ENCODE measurements around the gene ZFPL1. TPM values are rescaled to one million over a fixed set of nuclear protein-coding genes. Genes with fewer than 3 reads are reported as not detected.

ZFPL1 gene
- total and polyA plus RNA-seq, 4 donors = 34.5 to 45.8 (median 35.2) TPM

DNA sequence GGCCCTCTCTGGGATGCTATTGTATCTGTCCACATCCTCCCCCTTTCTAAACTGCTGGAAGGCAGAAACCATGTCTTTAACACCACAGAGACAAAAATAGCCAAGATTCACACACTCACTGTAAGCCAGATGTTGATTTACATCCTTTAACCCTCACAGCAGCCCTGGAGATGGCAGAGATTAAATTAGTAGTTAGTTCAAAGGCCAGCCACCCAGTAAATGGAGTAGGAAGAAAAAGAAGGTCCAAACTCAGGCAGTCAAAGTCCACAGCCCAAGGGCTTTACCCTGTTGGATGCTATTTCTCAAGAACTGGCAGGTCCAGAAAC, 35.6 kb downstream of the ZFPL1 start:
- Histone ChIP-seq H3K4me1 (ENCODE audit: control insufficient read depth in 5 of 5, insufficient read depth in 5 of 5, low read length in 5 of 5) (peaks cover 0 to 27% (median 12%) of the 10 kb centered on the region in 5 donors), H3K27me3 (ENCODE audit: control insufficient read depth in 3 of 3, insufficient read depth in 3 of 3, low read length in 2 of 3) (no peaks in the 10 kb centered on the region), H3K4me3 (no peak overlapping the region), H3K27ac (ENCODE audit: low read depth in 1 of 2, low read length in 1 of 2) (no peak overlapping the region), H3K9ac (ENCODE audit: insufficient read depth in 1 of 2, low read length in 2 of 2) (no peak overlapping the region), H3K9me3 (ENCODE audit: control insufficient read depth in 4 of 4, insufficient read depth in 3 of 4, low read length in 3 of 4) (no peaks in the 10 kb centered on the region), H3K36me3 (ENCODE audit: control insufficient read depth in 4 of 4, insufficient read depth in 4 of 4, low read length in 4 of 4) (peaks cover 14 to 32% (median 22%) of the 10 kb centered on the region in 4 donors)
- ATAC-seq (ENCODE audit: insufficient read depth, low FRiP score) (no peak), DNase-seq (no peak)
- TF ChIP-seq, protein P1, sequence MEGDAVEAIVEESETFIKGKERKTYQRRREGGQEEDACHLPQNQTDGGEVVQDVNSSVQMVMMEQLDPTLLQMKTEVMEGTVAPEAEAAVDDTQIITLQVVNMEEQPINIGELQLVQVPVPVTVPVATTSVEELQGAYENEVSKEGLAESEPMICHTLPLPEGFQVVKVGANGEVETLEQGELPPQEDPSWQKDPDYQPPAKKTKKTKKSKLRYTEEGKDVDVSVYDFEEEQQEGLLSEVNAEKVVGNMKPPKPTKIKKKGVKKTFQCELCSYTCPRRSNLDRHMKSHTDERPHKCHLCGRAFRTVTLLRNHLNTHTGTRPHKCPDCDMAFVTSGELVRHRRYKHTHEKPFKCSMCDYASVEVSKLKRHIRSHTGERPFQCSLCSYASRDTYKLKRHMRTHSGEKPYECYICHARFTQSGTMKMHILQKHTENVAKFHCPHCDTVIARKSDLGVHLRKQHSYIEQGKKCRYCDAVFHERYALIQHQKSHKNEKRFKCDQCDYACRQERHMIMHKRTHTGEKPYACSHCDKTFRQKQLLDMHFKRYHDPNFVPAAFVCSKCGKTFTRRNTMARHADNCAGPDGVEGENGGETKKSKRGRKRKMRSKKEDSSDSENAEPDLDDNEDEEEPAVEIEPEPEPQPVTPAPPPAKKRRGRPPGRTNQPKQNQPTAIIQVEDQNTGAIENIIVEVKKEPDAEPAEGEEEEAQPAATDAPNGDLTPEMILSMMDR (IDR thresholded peaks at IDR 0.05; ENCODE audit: control extremely low read depth, extremely low read depth) = no peak

DNA sequence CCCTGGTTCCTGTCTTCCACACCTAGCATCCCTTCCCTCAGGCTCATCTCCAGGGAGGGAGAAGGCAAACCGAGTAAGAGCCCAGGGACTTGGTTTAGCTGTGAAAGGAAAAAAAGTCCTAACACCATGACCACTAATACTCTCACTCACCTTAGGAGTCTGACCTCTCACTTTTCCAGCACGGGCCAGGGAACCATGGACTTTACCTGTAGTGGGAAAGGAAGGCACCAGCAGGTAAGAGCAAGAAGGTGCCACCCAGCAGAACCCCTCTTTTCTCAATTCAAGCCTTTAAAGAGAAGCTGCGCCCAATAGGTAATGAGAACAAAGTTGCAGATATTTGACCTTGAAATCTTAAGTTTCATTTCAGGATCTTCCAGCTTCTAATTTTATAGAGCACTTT, 36.8 kb downstream of the ZFPL1 start:
- TF ChIP-seq, protein P1 (IDR thresholded peaks at IDR 0.05; ENCODE audit: control extremely low read depth, extremely low read depth) = no peak
- no peak for ATAC-seq (ENCODE audit: insufficient read depth, low FRiP score)
- Histone ChIP-seq H3K9ac (ENCODE audit: insufficient read depth in 1 of 2, low read length in 2 of 2) (peak overlapping the region in 1 of 2 donors; percentile 94), H3K27me3 (ENCODE audit: control insufficient read depth in 3 of 3, insufficient read depth in 3 of 3, low read length in 2 of 3) (no peaks in the 10 kb centered on the region), H3K36me3 (ENCODE audit: control insufficient read depth in 4 of 4, insufficient read depth in 4 of 4, low read length in 4 of 4) (peaks cover 15 to 43% (median 28%) of the 10 kb centered on the region in 4 donors), H3K4me3 (no peak overlapping the region), H3K4me1 (ENCODE audit: control insufficient read depth in 5 of 5, insufficient read depth in 5 of 5, low read length in 5 of 5) (peaks cover 0 to 27% (median 10%) of the 10 kb centered on the region in 5 donors), H3K9me3 (ENCODE audit: control insufficient read depth in 4 of 4, insufficient read depth in 3 of 4, low read length in 3 of 4) (no peaks in the 10 kb centered on the region), H3K27ac (ENCODE audit: low read depth in 1 of 2, low read length in 1 of 2) (peak overlapping the region; percentile 30 to 92)
- WGBS, 2 donors = 86 to 100% methylated on average over 3 of the region's 3 CpGs
- no peak for DNase-seq

DNA sequence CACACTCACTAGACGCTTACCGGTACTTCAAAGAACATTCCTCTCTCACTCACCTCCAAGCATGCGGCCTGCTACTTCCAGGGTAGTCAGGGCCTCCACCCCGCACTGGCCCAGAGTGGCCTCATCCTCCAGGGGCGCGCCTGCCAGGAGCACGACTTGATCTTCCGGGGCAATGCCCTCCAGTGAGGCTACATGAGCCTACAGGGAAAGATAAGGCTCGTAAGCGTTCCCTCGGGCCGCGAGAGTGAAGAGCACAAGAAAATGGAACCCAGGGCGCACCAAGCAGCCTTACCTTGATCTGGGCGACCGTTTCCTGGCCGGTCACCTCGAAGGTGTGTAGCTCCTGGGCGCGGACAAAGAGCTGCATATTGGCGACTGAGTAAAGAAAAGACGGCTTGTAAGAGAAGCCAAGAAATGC, 37.4 kb downstream of the ZFPL1 start:
- 2% methylated on average over 22 of the region's 22 CpGs for WGBS, 2 donors
- H3K9me3 ChIP-seq (ENCODE audit: control insufficient read depth in 4 of 4, insufficient read depth in 3 of 4, low read length in 3 of 4) = no peaks in the 10 kb centered on the region

More for the DNA sequence above, 37.4 kb downstream of the ZFPL1 start:
- H3K27ac ChIP-seq (ENCODE audit: low read depth in 1 of 2, low read length in 1 of 2) = peak overlapping the region; percentile 87 to 92
- H3K27me3 ChIP-seq (ENCODE audit: control insufficient read depth in 3 of 3, insufficient read depth in 3 of 3, low read length in 2 of 3) = no peaks in the 10 kb centered on the region
- ATAC-seq (ENCODE audit: insufficient read depth, low FRiP score) = no peak
- H3K9ac ChIP-seq (ENCODE audit: insufficient read depth in 1 of 2, low read length in 2 of 2) = peak overlapping the region; percentile 94 to 97
- H3K4me1 ChIP-seq (ENCODE audit: control insufficient read depth in 5 of 5, insufficient read depth in 5 of 5, low read length in 5 of 5) = peaks cover 0 to 21% (median 7%) of the 10 kb centered on the region in 5 donors
- DNase-seq = no peak
- peak overlapping the region; percentile 90 for H3K4me3 ChIP-seq
- TF ChIP-seq, protein P1 (IDR thresholded peaks at IDR 0.05; ENCODE audit: control extremely low read depth, extremely low read depth) = no peak
- H3K36me3 ChIP-seq (ENCODE audit: control insufficient read depth in 4 of 4, insufficient read depth in 4 of 4, low read length in 4 of 4) = peaks cover 15 to 39% (median 31%) of the 10 kb centered on the region in 4 donors

Measured in lung (tissue), 12 donors.